ENCODE results near the gene ANKS6.
A peak's percentile ranks its signal among the peaks of the same experiment; 100 is the strongest.

ANKS6 gene

GRCh38 chr9:98750364-98751060, 45.8 kb downstream of the ANKS6 start:
- no peak for TF ChIP-seq MAX (IDR thresholded peaks at IDR 0.05; ENCODE audit: low read depth, low read length)
- no peak for TF ChIP-seq MYC (IDR thresholded peaks at IDR 0.05; ENCODE audit: low read depth, low read length)
- no peak for TF ChIP-seq CTCF (IDR thresholded peaks at IDR 0.05; ENCODE audit: low read depth, low read length)
- no peak for TF ChIP-seq POLR2A (IDR thresholded peaks at IDR 0.05; ENCODE audit: extremely low read depth, insufficient read length)
- no peak overlapping the region for H3K4me3 ChIP-seq (ENCODE audit: low read depth, low read length)
- DNase-seq (ENCODE audit: low read depth), result peak; percentile 79

GRCh38 chr9:98747476-98747875, 48.9 kb downstream of the ANKS6 start:
- DNase-seq (ENCODE audit: low read depth), result no peak
- TF ChIP-seq MAX (IDR thresholded peaks at IDR 0.05; ENCODE audit: low read depth, low read length), result no peak
- TF ChIP-seq MYC (IDR thresholded peaks at IDR 0.05; ENCODE audit: low read depth, low read length), result no peak
- TF ChIP-seq POLR2A (IDR thresholded peaks at IDR 0.05; ENCODE audit: extremely low read depth, insufficient read length), result no peak
- TF ChIP-seq CTCF (IDR thresholded peaks at IDR 0.05; ENCODE audit: low read depth, low read length), result no peak
- H3K4me3 ChIP-seq (ENCODE audit: low read depth, low read length), result no peak overlapping the region

- no peak overlapping the region for H3K4me3 ChIP-seq (ENCODE audit: low read depth, low read length)
- TF ChIP-seq MAX (IDR thresholded peaks at IDR 0.05; ENCODE audit: low read depth, low read length) (no peak), POLR2A (IDR thresholded peaks at IDR 0.05; ENCODE audit: extremely low read depth, insufficient read length) (no peak), MYC (IDR thresholded peaks at IDR 0.05; ENCODE audit: low read depth, low read length) (no peak), CTCF (IDR thresholded peaks at IDR 0.05; ENCODE audit: low read depth, low read length) (no peak)
- no peak for DNase-seq (ENCODE audit: low read depth)
Measured at GRCh38 chr9:98745470-98745869, 50.9 kb downstream of the ANKS6 start.

- TF ChIP-seq MAX (IDR thresholded peaks at IDR 0.05; ENCODE audit: low read depth, low read length) (no peak), CTCF (IDR thresholded peaks at IDR 0.05; ENCODE audit: low read depth, low read length) (no peak), MYC (IDR thresholded peaks at IDR 0.05; ENCODE audit: low read depth, low read length) (no peak), POLR2A (IDR thresholded peaks at IDR 0.05; ENCODE audit: extremely low read depth, insufficient read length) (no peak)
- H3K4me3 ChIP-seq (ENCODE audit: low read depth, low read length), result no peak overlapping the region
- no peak for DNase-seq (ENCODE audit: low read depth)
Measured at GRCh38 chr9:98743818-98744611, 52.3 kb downstream of the ANKS6 start.

GRCh38 chr9:98743329-98743728, 53.0 kb downstream of the ANKS6 start:
- TF ChIP-seq POLR2A (IDR thresholded peaks at IDR 0.05; ENCODE audit: extremely low read depth, insufficient read length) (no peak), CTCF (IDR thresholded peaks at IDR 0.05; ENCODE audit: low read depth, low read length) (no peak), MYC (IDR thresholded peaks at IDR 0.05; ENCODE audit: low read depth, low read length) (no peak), MAX (IDR thresholded peaks at IDR 0.05; ENCODE audit: low read depth, low read length) (no peak)
- DNase-seq (ENCODE audit: low read depth), result peak; percentile 44
- no peak overlapping the region for H3K4me3 ChIP-seq (ENCODE audit: low read depth, low read length)
